MM.1S (cell line): ENCODE data around the gene ZNF805.

Experiments used
- CTCF ChIP-seq: fragments of 300-600 bp; sonication (generic); IDR thresholded peaks from 2 replicates; pipeline ENCODE4 v1.5.1; 2016; ENCODE audit warnings: antibody characterized with exemption, low read length, mixed read lengths
- EZH2 ChIP-seq: fragments of 300-600 bp; sonication (generic); optimal IDR thresholded peaks from 2 replicates; pipeline ENCODE3; 2017; ENCODE audit warnings: low read depth, mild to moderate bottlenecking, antibody characterized with exemption, low read length, mixed read lengths
- EZH2phosphoT487 ChIP-seq: fragments of 300-600 bp; sonication (generic); IDR thresholded peaks from 2 replicates; pipeline ENCODE4 v1.6.1; 2018; ENCODE audit warnings: antibody characterized with exemption, low read length

- TF ChIP-seq EZH2phosphoT487 (no peak), CTCF (no peak), EZH2 (no peak)
These were observed 39.9 kb downstream of the ZNF805 start, which contains the start of gene ZNF460 for GRCh38 chr19:57280165-57280961.
